Measurements from ENCODE around the gene ANK3. TPM values are rescaled to one million over a fixed set of nuclear protein-coding genes. Genes with fewer than 3 reads are reported as not detected.

ANK3 gene
- total RNA-seq, 4 donors from 2014 or later, result 6.4 to 23.2 (median 13.5) TPM

DNA sequence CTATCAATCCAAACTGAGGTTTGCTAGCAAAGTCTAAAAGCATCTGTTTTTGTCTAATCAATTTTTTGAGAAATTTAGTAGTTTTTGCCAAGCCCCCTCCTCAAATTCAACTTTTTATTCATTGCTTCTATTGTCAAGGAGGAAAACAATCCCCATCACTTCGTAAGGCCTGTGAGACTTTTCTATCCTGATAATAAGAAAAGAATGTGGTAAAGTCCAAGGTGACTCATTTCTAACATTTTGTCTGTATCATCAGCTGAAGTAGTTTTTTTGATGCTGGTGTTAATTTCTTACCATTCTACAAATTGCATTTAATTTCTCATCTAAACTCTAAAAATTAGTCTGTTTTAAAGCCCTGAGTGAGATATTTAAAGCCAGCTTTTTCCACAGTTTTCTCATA lies 11.7 kb downstream of the ANK3 start:
- TF ChIP-seq, protein P1, sequence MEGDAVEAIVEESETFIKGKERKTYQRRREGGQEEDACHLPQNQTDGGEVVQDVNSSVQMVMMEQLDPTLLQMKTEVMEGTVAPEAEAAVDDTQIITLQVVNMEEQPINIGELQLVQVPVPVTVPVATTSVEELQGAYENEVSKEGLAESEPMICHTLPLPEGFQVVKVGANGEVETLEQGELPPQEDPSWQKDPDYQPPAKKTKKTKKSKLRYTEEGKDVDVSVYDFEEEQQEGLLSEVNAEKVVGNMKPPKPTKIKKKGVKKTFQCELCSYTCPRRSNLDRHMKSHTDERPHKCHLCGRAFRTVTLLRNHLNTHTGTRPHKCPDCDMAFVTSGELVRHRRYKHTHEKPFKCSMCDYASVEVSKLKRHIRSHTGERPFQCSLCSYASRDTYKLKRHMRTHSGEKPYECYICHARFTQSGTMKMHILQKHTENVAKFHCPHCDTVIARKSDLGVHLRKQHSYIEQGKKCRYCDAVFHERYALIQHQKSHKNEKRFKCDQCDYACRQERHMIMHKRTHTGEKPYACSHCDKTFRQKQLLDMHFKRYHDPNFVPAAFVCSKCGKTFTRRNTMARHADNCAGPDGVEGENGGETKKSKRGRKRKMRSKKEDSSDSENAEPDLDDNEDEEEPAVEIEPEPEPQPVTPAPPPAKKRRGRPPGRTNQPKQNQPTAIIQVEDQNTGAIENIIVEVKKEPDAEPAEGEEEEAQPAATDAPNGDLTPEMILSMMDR (IDR thresholded peaks at IDR 0.05; ENCODE audit: low read depth), result no peak

- TF ChIP-seq, protein P1 (IDR thresholded peaks at IDR 0.05; ENCODE audit: low read depth), result no peak
Measured at GRCh38 chr10:60377042-60377352, 12.7 kb downstream of the ANK3 start.

GRCh38 chr10:60376221-60377041 lies 13.2 kb downstream of the ANK3 start:
- TF ChIP-seq, protein P1 (IDR thresholded peaks at IDR 0.05; ENCODE audit: low read depth), result no peak

DNA sequence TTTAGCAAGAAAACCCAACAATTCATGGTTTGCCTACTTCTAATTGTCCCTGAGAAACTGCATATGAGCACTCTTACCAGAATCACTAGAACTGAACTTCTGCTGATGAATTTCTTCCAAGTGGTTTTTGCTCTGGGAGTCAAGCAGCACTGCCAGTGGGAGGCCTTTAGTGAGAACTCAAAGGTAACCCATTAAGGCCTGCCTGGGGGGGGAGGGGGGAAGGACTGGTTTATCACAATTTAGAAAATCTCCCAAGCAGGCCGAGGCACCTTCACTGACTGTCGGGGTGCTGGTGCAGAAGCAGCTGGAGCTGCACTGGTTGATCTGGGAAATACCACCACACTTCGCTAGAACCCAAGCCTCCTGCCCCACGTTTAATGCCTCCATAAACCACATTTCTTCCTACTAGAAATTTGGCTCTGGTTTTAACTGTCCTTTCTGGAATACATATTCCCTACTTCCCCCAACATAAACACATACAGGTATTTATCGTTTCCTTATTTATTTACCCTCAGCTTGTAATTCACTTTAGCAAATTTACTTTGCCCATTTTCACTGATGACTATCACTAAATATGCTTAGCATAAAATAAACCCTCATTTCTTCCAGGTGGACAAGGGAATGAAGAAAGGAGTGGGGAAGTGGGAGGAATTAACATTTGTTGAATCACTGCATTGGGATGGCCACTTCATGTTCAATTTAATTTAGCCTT lies 14.2 kb downstream of the ANK3 start:
- TF ChIP-seq, protein P1 (IDR thresholded peaks at IDR 0.05; ENCODE audit: low read depth), result no peak

GRCh38 chr10:60374836-60375235 lies 14.8 kb downstream of the ANK3 start:
- TF ChIP-seq, protein P1 (IDR thresholded peaks at IDR 0.05; ENCODE audit: low read depth), result no peak

DNA sequence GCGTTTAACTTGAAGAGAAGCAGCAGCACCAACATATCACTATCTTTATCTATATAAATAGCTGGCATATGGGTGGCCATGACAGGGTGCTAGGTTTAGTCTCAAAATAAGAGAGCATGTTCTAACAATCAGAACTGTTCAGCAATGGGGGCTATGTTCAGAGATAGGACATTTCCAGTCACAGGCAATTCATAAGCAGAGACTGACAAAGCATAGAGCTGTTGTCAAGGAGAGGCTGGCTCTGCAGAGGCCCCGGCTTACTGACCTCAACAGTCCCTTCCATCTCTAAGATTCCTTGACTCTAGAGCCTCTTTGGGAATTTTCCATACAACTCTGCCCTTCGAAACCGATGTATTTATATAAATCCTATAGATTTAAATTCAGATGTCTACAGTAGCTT lies 17.2 kb downstream of the ANK3 start:
- TF ChIP-seq, protein P1 (IDR thresholded peaks at IDR 0.05; ENCODE audit: low read depth), result no peak

DNA sequence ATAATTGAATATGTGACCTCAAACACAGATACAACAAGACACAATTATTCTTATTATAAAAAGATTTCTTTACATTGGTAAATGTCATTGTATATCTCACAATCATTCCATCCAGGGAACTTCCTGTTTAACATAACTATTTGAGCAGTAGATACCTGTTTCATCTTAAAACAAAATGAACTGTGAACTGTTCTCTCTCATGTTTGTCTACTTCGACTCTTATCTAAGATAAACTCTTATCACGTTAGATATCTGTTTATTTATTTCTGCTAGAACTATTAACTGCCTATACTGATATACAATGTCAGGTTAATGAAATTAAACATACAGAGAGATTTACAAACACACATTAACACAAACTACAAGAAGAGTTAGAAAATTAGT lies 20.1 kb downstream of the ANK3 start:
- TF ChIP-seq, protein P1 (IDR thresholded peaks at IDR 0.05; ENCODE audit: low read depth), result no peak
